Liver (tissue), 3 donors: ENCODE results near the gene PRAMEF12.

Experiments used
- ATF3 ChIP-seq: IDR thresholded peaks from 2 replicates; pipeline ENCODE4 v1.6.1; 2016; ENCODE audit warnings: antibody characterized with exemption
- CTCF ChIP-seq: fragments of 150-350 bp; IDR thresholded peaks from 2 replicates; pipeline ENCODE4 v1.5.1; 2017; ENCODE audit warnings: improper control_type of control experiment, low read depth, low read length; ENCODE audit not compliant: missing input control
- EGR1 ChIP-seq, 2 donors: IDR thresholded peaks; 2 replicates each; pipeline ENCODE4 v1.6.1; 2016 to 2018; ENCODE audit warnings: antibody characterized with exemption in 2 of 2, low read depth in 2 of 2
- GABPA ChIP-seq, 2 donors: IDR thresholded peaks in 1 of 2; conservative IDR thresholded peaks in 1 of 2; 2 replicates each; pipeline ENCODE4 v1.6.1; 2016; ENCODE audit warnings: antibody characterized with exemption in 2 of 2, mild to moderate bottlenecking in 1 of 2, moderate library complexity in 1 of 2
- JUND ChIP-seq, 2 donors: IDR thresholded peaks; 2 replicates each; pipeline ENCODE4 v1.6.1; 2016; ENCODE audit warnings: antibody characterized with exemption in 2 of 2
- RAD21 ChIP-seq, 2 donors: IDR thresholded peaks; 2 replicates each; pipeline ENCODE4 v1.6.1; 2016; ENCODE audit warnings: antibody characterized with exemption in 2 of 2, mild to moderate bottlenecking in 2 of 2
- YY1 ChIP-seq: IDR thresholded peaks from 2 replicates; pipeline ENCODE4 v1.6.1; 2016; ENCODE audit warnings: antibody characterized with exemption, mild to moderate bottlenecking
- donor health status: healthy.
- donor health status: healthy.

GRCh38 chr1:12745126-12745991 is 28.2 kb upstream of the PRAMEF12 start:
- TF ChIP-seq CTCF (no peak), GABPA (IDR thresholded peaks at IDR 0.05 in 1 of 2, conservative IDR thresholded peaks at IDR 0.05 in 1 of 2) (no peak), YY1 (no peak), JUND (IDR thresholded peaks at IDR 0.05) (no peak), EGR1 (IDR thresholded peaks at IDR 0.05; ENCODE audit: low read depth in 2 of 2) (no peak), RAD21 (IDR thresholded peaks at IDR 0.05) (no peak), ATF3 (no peak)
